WTC11 (cell line): ENCODE results near the gene PRSS1. TPM values are rescaled to one million over a fixed set of nuclear protein-coding genes. Genes with fewer than 3 reads are reported as not detected.

Experiments used
- ATAC-seq: fragments of 200-7000 bp; cut with Tn5 transposase; 2 replicates; pipeline ENCODE4 v1.10.0; 2021; ENCODE audit warnings: mild to moderate bottlenecking, moderate library complexity
- CTCF ChIA-PET: fragments of 300-600 bp; sonication (Branson Sonifier 250); formaldehyde crosslinking; loops from one replicate; lab custom pipeline; 2021; ENCODE audit warnings: antibody characterized with exemption; lab: Charles Lee
- POLR2A ChIA-PET: fragments of 350-600 bp; sonication (Branson Sonifier 250); formaldehyde crosslinking; loops from one replicate; lab custom pipeline; 2021; ENCODE audit warnings: antibody characterized with exemption; lab: Charles Lee
- DNase-seq: peaks from one replicate; pipeline ENCODE4 v3.0.0; 2021; ENCODE audit warnings: low spot score
- H3K27ac Mint-ChIP-seq: 2 replicates; pipeline ENCODE4 v1.8.0; 2021; ENCODE audit warnings: mixed read lengths
- H3K27me3 Mint-ChIP-seq: 2 replicates; pipeline ENCODE4 v1.8.0; 2021; ENCODE audit warnings: low read depth, mild to moderate bottlenecking, moderate library complexity, mixed read lengths
- H3K36me3 Mint-ChIP-seq: 2 replicates; pipeline ENCODE4 v1.8.0; 2021; ENCODE audit warnings: mixed read lengths
- H3K4me1 Mint-ChIP-seq: 2 replicates; pipeline ENCODE4 v1.8.0; 2022; ENCODE audit warnings: mixed read lengths
- H3K4me3 Mint-ChIP-seq: 2 replicates; pipeline ENCODE4 v1.8.0; 2021; ENCODE audit warnings: mild to moderate bottlenecking, moderate library complexity, mixed read lengths
- H3K9me3 Mint-ChIP-seq: 2 replicates; pipeline ENCODE4 v1.8.0; 2021; ENCODE audit warnings: mixed read lengths
- CREM ChIP-seq: sonication (generic); formaldehyde crosslinking; IDR thresholded peaks from 2 replicates; pipeline ENCODE4 v1.8.1; 2022; ENCODE audit warnings: mild to moderate bottlenecking, missing genetic modification reagents, moderate library complexity
- ELF4 ChIP-seq: sonication (generic); formaldehyde crosslinking; IDR thresholded peaks from 2 replicates; pipeline ENCODE4 v1.8.1; 2022; ENCODE audit warnings: low read depth, mild to moderate bottlenecking, moderate library complexity, missing genetic modification reagents
- HMGA2 ChIP-seq: fragments of 250-450 bp; sonication (Bioruptor Pico); IDR thresholded peaks from 2 replicates; pipeline ENCODE4 v1.4.0; 2021; ENCODE audit warnings: mild to moderate bottlenecking, moderate library complexity
- IRF2 ChIP-seq: sonication (generic); formaldehyde crosslinking; IDR thresholded peaks from 2 replicates; pipeline ENCODE4 v1.8.0; 2022; ENCODE audit warnings: low read depth, missing genetic modification reagents, borderline replicate concordance
- NFE2L1 ChIP-seq: sonication (generic); formaldehyde crosslinking; IDR thresholded peaks from 2 replicates; pipeline ENCODE4 v1.8.1; 2023; ENCODE audit warnings: missing genetic modification reagents
- NR3C1 ChIP-seq: sonication (generic); formaldehyde crosslinking; conservative IDR thresholded peaks from 2 replicates; pipeline ENCODE4 v1.8.1; 2023; ENCODE audit warnings: low read depth, mild to moderate bottlenecking, missing genetic modification reagents
- SP1 ChIP-seq: sonication (generic); formaldehyde crosslinking; conservative IDR thresholded peaks from 2 replicates; pipeline ENCODE4 v1.8.1; 2022; ENCODE audit warnings: missing genetic modification reagents
- ZNF423 ChIP-seq: fragments of 250-450 bp; sonication (Bioruptor Pico); IDR thresholded peaks from 2 replicates; pipeline ENCODE4 v2.1.2; 2022; ENCODE audit warnings: mild to moderate bottlenecking, moderate library complexity
- total RNA-seq: library from RNA; stranded (reverse); gene quantifications from 3 replicates; pipeline ENCODE4 v1.2.3, GENCODE V29; 2021
- TF ChIP-seq, protein P1 (sequence below): sonication (generic); formaldehyde crosslinking; IDR thresholded peaks from 2 replicates; pipeline ENCODE4 v1.8.0; 2022; ENCODE audit warnings: missing genetic modification reagents
- TF ChIP-seq, protein P2 (sequence below): sonication (generic); formaldehyde crosslinking; IDR thresholded peaks from 2 replicates; pipeline ENCODE4 v1.8.1; 2023; ENCODE audit warnings: mild to moderate bottlenecking, missing genetic modification reagents
- TF ChIP-seq, protein P3 (sequence below): fragments of 250-450 bp; sonication (Bioruptor Pico); conservative IDR thresholded peaks from 2 replicates; pipeline ENCODE4 v1.9.0; 2021; ENCODE audit warnings: mild to moderate bottlenecking
- TF ChIP-seq, protein P4 (sequence below): sonication (generic); formaldehyde crosslinking; IDR thresholded peaks from 2 replicates; pipeline ENCODE4 v1.8.0; 2022; ENCODE audit warnings: mild to moderate bottlenecking, missing genetic modification reagents

The PRSS1 gene
- total RNA-seq, 1 experiment from 2014 or later: 11.1 TPM

DNA sequence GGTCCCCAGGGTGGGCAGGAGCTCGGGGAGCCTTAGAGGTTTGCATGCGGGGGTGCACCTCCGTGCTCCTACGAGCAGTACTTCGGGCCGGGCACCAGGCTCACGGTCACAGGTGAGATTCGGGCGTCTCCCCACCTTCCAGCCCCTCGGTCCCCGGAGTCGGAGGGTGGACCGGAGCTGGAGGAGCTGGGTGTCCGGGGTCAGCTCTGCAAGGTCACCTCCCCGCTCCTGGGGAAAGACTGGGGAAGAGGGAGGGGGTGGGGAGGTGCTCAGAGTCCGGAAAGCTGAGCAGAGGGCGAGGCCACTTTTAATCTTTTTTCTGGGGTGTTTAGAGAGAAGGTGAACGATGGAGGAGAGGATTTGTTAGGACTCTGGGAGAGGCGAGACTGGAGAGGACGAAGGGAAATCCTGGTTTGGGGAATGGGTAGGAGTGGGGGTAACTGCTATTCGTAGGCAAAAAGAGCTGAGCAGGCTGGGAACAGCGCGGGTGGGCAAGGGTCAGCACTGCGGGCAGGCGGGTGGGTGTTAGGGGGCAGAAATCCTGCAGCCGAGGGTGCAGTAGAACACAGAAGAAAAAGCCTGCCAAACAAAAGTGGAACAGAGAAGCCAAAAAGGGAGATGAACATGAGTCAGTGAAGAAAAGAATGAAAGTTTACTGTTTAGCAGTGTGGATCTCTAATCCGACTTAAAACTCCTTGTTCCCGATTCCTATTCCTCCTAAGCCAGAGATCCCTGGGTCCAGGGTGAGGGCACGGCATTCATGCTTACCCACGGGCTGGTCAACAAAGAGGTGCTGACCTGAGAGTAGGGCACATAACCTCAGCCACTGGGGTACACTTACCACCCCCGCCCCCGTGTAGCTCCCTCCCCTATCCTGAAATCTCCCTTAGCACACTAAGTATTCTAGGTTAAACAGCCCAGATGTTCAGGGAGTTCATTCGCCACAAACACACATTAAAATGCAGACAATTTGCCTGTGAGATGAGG lies 48.4 kb downstream of the PRSS1 start:
- ATAC-seq: peak; percentile 4
- TF ChIP-seq, protein P1, sequence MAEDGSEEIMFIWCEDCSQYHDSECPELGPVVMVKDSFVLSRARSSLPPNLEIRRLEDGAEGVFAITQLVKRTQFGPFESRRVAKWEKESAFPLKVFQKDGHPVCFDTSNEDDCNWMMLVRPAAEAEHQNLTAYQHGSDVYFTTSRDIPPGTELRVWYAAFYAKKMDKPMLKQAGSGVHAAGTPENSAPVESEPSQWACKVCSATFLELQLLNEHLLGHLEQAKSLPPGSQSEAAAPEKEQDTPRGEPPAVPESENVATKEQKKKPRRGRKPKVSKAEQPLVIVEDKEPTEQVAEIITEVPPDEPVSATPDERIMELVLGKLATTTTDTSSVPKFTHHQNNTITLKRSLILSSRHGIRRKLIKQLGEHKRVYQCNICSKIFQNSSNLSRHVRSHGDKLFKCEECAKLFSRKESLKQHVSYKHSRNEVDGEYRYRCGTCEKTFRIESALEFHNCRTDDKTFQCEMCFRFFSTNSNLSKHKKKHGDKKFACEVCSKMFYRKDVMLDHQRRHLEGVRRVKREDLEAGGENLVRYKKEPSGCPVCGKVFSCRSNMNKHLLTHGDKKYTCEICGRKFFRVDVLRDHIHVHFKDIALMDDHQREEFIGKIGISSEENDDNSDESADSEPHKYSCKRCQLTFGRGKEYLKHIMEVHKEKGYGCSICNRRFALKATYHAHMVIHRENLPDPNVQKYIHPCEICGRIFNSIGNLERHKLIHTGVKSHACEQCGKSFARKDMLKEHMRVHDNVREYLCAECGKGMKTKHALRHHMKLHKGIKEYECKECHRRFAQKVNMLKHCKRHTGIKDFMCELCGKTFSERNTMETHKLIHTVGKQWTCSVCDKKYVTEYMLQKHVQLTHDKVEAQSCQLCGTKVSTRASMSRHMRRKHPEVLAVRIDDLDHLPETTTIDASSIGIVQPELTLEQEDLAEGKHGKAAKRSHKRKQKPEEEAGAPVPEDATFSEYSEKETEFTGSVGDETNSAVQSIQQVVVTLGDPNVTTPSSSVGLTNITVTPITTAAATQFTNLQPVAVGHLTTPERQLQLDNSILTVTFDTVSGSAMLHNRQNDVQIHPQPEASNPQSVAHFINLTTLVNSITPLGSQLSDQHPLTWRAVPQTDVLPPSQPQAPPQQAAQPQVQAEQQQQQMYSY: peak; percentile 87
- TF ChIP-seq ZNF423: no peak
- TF ChIP-seq SP1: no peak
- no peak for TF ChIP-seq HMGA2 (CRISPR knock-in tag)
- TF ChIP-seq IRF2: no peak
- TF ChIP-seq CREM (CRISPR knock-in tag): no peak
- no peak for TF ChIP-seq NR3C1 (CRISPR knock-in tag)
- TF ChIP-seq, protein P2, sequence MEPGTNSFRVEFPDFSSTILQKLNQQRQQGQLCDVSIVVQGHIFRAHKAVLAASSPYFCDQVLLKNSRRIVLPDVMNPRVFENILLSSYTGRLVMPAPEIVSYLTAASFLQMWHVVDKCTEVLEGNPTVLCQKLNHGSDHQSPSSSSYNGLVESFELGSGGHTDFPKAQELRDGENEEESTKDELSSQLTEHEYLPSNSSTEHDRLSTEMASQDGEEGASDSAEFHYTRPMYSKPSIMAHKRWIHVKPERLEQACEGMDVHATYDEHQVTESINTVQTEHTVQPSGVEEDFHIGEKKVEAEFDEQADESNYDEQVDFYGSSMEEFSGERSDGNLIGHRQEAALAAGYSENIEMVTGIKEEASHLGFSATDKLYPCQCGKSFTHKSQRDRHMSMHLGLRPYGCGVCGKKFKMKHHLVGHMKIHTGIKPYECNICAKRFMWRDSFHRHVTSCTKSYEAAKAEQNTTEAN (CRISPR knock-in tag): no peak
- TF ChIP-seq ELF4 (CRISPR knock-in tag): no peak
- TF ChIP-seq, protein P3, sequence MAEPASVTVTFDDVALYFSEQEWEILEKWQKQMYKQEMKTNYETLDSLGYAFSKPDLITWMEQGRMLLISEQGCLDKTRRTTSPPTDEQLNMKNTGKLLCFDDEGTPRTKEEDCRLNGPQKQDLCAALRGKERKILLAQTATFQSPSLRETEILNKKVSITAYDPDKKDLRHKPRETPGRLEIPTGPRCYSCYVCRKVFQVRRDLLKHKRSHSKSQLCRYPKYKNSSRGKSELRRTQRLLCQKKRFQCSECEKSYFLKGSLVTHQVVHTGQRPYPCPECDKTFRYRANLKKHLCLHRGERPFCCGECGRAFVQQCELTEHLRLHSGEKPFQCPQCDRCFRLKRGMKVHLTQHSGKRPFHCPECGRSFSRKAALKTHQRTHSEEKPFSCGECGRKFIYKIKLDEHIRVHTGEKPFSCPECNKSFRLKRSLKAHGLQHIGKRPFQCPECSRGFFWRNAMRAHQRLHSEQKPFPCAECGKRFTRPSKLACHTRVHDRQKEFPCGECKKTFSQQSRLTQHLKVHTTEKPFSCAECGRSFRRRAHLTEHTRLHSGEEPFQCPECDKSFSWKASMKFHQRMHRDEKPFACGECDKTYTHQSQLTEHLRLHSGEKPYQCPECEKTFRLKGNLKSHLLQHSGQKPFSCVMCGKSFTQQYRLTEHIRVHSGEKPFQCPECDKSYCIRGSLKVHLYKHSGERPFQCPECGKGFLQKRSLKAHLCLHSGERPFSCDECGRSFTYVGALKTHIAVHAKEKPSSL (CRISPR knock-in tag): no peak
- no peak for TF ChIP-seq NFE2L1 (CRISPR knock-in tag)
- TF ChIP-seq, protein P4, sequence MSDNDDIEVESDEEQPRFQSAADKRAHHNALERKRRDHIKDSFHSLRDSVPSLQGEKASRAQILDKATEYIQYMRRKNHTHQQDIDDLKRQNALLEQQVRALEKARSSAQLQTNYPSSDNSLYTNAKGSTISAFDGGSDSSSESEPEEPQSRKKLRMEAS (CRISPR knock-in tag): peak; percentile 7; the same call in 1 of the 2 replicates
- no peak for DNase-seq
- CTCF ChIA-PET: interaction anchor here (0.6 to 3.8 kb wide), 13 partner anchors 10 to 1394 kb away, joined by 3 to 38 read pairs (median 7); no protein-coding TSS in a partner anchor
- Mint-ChIP-seq H3K4me1 (peaks cover 56% of the 10 kb centered on the region), H3K4me3 (peak overlapping the region; percentile 86), H3K36me3 (peaks cover 7% of the 10 kb centered on the region), H3K9me3 (no peaks in the 10 kb centered on the region), H3K27me3 (peaks cover 83% of the 10 kb centered on the region), H3K27ac (no peak overlapping the region)
- POLR2A ChIA-PET: interaction anchor here (0.6 to 1.9 kb wide), 5 partner anchors 10 to 165 kb away, joined by 3 to 5 read pairs (median 3); no protein-coding TSS in a partner anchor

DNA sequence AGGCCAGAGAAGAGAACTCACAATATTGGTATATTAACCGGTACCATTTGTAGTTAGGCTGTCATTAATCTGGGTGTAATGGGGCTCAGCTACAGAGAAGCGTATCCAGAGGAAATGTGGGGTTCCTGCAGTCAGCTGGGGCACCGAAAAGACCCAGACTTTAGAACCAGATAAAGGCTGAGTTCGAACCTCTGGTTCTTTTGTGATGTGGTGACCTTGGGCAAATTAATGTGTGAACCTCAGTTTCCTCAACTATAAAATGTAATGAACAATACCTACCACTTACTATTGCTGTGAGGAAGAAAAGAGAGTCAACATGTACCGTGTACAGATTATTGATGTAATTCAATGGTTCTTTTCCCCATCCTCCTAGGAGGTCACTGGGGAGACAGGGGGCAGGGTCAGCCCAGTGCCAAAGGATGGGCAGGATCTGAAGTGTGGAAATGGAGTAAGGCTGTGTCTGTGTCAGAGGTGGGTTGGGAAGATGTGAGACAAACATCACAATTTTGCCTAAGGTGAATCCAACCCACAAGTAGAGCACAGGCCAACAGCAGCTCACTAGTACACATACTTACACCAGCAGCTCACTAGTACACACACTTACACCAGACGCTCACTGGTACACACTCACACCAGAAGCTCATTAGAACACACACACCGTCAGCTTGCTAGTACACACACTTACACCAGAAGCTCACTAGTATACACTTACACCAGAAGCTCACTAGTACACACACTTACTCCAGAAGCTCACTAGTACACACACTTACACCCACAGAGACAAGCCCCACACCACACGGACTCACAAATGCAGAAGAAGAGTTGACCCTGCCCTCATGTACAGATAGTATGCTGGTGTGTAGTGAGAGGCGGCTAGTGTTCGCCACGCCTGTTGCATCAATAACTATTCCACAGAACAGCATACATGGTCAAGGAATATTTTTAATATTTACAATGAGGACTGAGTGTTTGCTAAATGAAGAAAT lies 49.5 kb downstream of the PRSS1 start:
- POLR2A ChIA-PET: interaction anchor here (0.6 to 1.4 kb wide), 3 partner anchors 10 to 166 kb away, joined by 3 to 5 read pairs (median 3); no protein-coding TSS in a partner anchor
- H3K9me3 Mint-ChIP-seq: no peaks in the 10 kb centered on the region

More for the DNA sequence above, 49.5 kb downstream of the PRSS1 start:
- peak overlapping the region; percentile 86 for H3K4me3 Mint-ChIP-seq
- CTCF ChIA-PET: interaction anchor here (0.6 to 3.8 kb wide), 8 partner anchors 9 to 1395 kb away, joined by 3 to 38 read pairs (median 6); no protein-coding TSS in a partner anchor
- peaks cover 52% of the 10 kb centered on the region for H3K4me1 Mint-ChIP-seq
- DNase-seq (no peak), ATAC-seq (no peak)
- no peak overlapping the region for H3K27ac Mint-ChIP-seq
- H3K27me3 Mint-ChIP-seq: peaks cover 79% of the 10 kb centered on the region
- no peak for TF ChIP-seq NR3C1 (CRISPR knock-in tag)
- TF ChIP-seq, protein P1: 0 out of 2 replicates have a peak, but pooled peaks have one; percentile 26
- peaks cover 7% of the 10 kb centered on the region for H3K36me3 Mint-ChIP-seq
